ENCODE results near the gene TNS1. TPM values are rescaled to one million over a fixed set of nuclear protein-coding genes. Genes with fewer than 3 reads are reported as not detected.

TNS1 gene
- total RNA-seq, 1 donor from 2014 or later = 219 TPM

GRCh38 chr2:217972037-217972436, 30.8 kb downstream of the TNS1 start:
- Histone ChIP-seq H3K27ac (ENCODE audit: low read depth, low read length) (no peak overlapping the region), H3K4me3 (ENCODE audit: insufficient read depth, low read depth, low read length) (no peak overlapping the region), H3K36me3 (ENCODE audit: insufficient read depth, low read length) (no peaks in the 10 kb centered on the region), H3K79me2 (ENCODE audit: insufficient read depth, low read length) (peaks cover 48% of the 10 kb centered on the region), H3K9ac (ENCODE audit: low read length) (no peak overlapping the region), H4K20me1 (ENCODE audit: insufficient read depth, low read length) (peaks cover 22% of the 10 kb centered on the region), H3K4me2 (ENCODE audit: low read length) (no peak overlapping the region), H3K27me3 (ENCODE audit: insufficient read depth, low read length) (no peaks in the 10 kb centered on the region), H2AFZ (ENCODE audit: low read depth, low read length) (no peak overlapping the region), H3K4me1 (ENCODE audit: insufficient read depth, low read length) (no peaks in the 10 kb centered on the region), H3K9me3 (ENCODE audit: insufficient read depth, low read depth, low read length) (no peaks in the 10 kb centered on the region)
- TF ChIP-seq EZH2 (IDR thresholded peaks at IDR 0.05; ENCODE audit: insufficient read depth, low read length) (no peak), CTCF (IDR thresholded peaks at IDR 0.05; ENCODE audit: insufficient read depth, low read depth, low read length) (no peak)
- peaks cover 5% of the 10 kb centered on the region for H3K4me1 Mint-ChIP-seq (ENCODE audit: low read depth, unreplicated experiment)
- no peaks in the 10 kb centered on the region for H3K27me3 Mint-ChIP-seq (ENCODE audit: low read depth, unreplicated experiment)
- no peak overlapping the region for H3K27ac Mint-ChIP-seq (ENCODE audit: unreplicated experiment)
- H3K36me3 Mint-ChIP-seq (ENCODE audit: low read depth, unreplicated experiment) = peaks cover 14% of the 10 kb centered on the region
- no peak for FAIRE-seq
- peaks cover 5% of the 10 kb centered on the region for H3K9me3 Mint-ChIP-seq (ENCODE audit: unreplicated experiment)
- no peak overlapping the region for H3K4me3 Mint-ChIP-seq (ENCODE audit: unreplicated experiment)
- DNase-seq (ENCODE audit: low read depth) = no peak

- H3K4me1 ChIP-seq (ENCODE audit: insufficient read depth, low read length) = peaks cover 7% of the 10 kb centered on the region
- H3K4me1 Mint-ChIP-seq (ENCODE audit: low read depth, unreplicated experiment) = peaks cover 12% of the 10 kb centered on the region
- DNase-seq (ENCODE audit: low read depth) (no peak), FAIRE-seq (no peak)
- peaks cover 5% of the 10 kb centered on the region for H3K9me3 Mint-ChIP-seq (ENCODE audit: unreplicated experiment)
- H4K20me1 ChIP-seq (ENCODE audit: insufficient read depth, low read length) = peaks cover 24% of the 10 kb centered on the region
- peaks cover 14% of the 10 kb centered on the region for H3K36me3 Mint-ChIP-seq (ENCODE audit: low read depth, unreplicated experiment)
- no peaks in the 10 kb centered on the region for H3K9me3 ChIP-seq (ENCODE audit: insufficient read depth, low read depth, low read length)
- no peak overlapping the region for H3K4me2 ChIP-seq (ENCODE audit: low read length)
- no peak overlapping the region for H2AFZ ChIP-seq (ENCODE audit: low read depth, low read length)
- H3K9ac ChIP-seq (ENCODE audit: low read length) = no peak overlapping the region
- H3K27me3 Mint-ChIP-seq (ENCODE audit: low read depth, unreplicated experiment) = no peaks in the 10 kb centered on the region
- H3K27me3 ChIP-seq (ENCODE audit: insufficient read depth, low read length) = no peaks in the 10 kb centered on the region
- H3K27ac ChIP-seq (ENCODE audit: low read depth, low read length) = no peak overlapping the region
- no peak overlapping the region for H3K4me3 ChIP-seq (ENCODE audit: insufficient read depth, low read depth, low read length)
- TF ChIP-seq EZH2 (IDR thresholded peaks at IDR 0.05; ENCODE audit: insufficient read depth, low read length) (no peak), CTCF (IDR thresholded peaks at IDR 0.05; ENCODE audit: insufficient read depth, low read depth, low read length) (no peak)
- H3K27ac Mint-ChIP-seq (ENCODE audit: unreplicated experiment) = no peak overlapping the region
- no peak overlapping the region for H3K4me3 Mint-ChIP-seq (ENCODE audit: unreplicated experiment)
- peaks cover 53% of the 10 kb centered on the region for H3K79me2 ChIP-seq (ENCODE audit: insufficient read depth, low read length)
- H3K36me3 ChIP-seq (ENCODE audit: insufficient read depth, low read length) = no peaks in the 10 kb centered on the region
These were observed 31.6 kb downstream of the TNS1 start for GRCh38 chr2:217971166-217971565.

DNA sequence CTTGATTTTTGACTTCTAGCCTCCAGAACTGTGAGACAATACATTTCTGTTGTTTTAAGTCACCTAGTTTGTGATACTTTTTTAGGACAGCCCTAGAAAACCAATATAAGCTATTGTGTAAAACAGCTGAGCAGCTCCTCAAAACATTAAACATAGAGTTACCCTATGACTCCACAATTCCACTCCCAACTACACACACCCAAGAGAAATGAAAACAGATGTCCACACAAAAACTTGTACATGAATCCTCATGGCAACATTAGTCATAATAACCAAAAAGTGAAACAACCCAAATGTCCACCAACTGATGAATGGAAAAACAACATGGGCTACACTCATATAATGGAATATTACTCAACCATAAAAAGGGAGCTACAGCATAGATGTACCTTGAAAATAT, 32.6 kb downstream of the TNS1 start:
- Histone ChIP-seq H3K4me1 (ENCODE audit: insufficient read depth, low read length) (peaks cover 16% of the 10 kb centered on the region), H3K36me3 (ENCODE audit: insufficient read depth, low read length) (no peaks in the 10 kb centered on the region), H3K27me3 (ENCODE audit: insufficient read depth, low read length) (no peaks in the 10 kb centered on the region), H3K4me2 (ENCODE audit: low read length) (no peak overlapping the region), H3K4me3 (ENCODE audit: insufficient read depth, low read depth, low read length) (no peak overlapping the region), H3K79me2 (ENCODE audit: insufficient read depth, low read length) (peaks cover 54% of the 10 kb centered on the region), H3K9ac (ENCODE audit: low read length) (no peak overlapping the region), H3K27ac (ENCODE audit: low read depth, low read length) (no peak overlapping the region), H2AFZ (ENCODE audit: low read depth, low read length) (no peak overlapping the region), H4K20me1 (ENCODE audit: insufficient read depth, low read length) (peaks cover 17% of the 10 kb centered on the region), H3K9me3 (ENCODE audit: insufficient read depth, low read depth, low read length) (no peaks in the 10 kb centered on the region)
- Mint-ChIP-seq H3K27me3 (ENCODE audit: low read depth, unreplicated experiment) (no peaks in the 10 kb centered on the region), H3K27ac (ENCODE audit: unreplicated experiment) (no peak overlapping the region), H3K36me3 (ENCODE audit: low read depth, unreplicated experiment) (peaks cover 16% of the 10 kb centered on the region), H3K4me3 (ENCODE audit: unreplicated experiment) (no peak overlapping the region), H3K9me3 (ENCODE audit: unreplicated experiment) (peaks cover 5% of the 10 kb centered on the region), H3K4me1 (ENCODE audit: low read depth, unreplicated experiment) (peaks cover 20% of the 10 kb centered on the region)
- TF ChIP-seq CTCF (IDR thresholded peaks at IDR 0.05; ENCODE audit: insufficient read depth, low read depth, low read length) (no peak), EZH2 (IDR thresholded peaks at IDR 0.05; ENCODE audit: insufficient read depth, low read length) (no peak)
- DNase-seq (ENCODE audit: low read depth) (no peak), FAIRE-seq (no peak)
